Measurements from ENCODE around the gene TMEM187.

TMEM187 gene

DNA sequence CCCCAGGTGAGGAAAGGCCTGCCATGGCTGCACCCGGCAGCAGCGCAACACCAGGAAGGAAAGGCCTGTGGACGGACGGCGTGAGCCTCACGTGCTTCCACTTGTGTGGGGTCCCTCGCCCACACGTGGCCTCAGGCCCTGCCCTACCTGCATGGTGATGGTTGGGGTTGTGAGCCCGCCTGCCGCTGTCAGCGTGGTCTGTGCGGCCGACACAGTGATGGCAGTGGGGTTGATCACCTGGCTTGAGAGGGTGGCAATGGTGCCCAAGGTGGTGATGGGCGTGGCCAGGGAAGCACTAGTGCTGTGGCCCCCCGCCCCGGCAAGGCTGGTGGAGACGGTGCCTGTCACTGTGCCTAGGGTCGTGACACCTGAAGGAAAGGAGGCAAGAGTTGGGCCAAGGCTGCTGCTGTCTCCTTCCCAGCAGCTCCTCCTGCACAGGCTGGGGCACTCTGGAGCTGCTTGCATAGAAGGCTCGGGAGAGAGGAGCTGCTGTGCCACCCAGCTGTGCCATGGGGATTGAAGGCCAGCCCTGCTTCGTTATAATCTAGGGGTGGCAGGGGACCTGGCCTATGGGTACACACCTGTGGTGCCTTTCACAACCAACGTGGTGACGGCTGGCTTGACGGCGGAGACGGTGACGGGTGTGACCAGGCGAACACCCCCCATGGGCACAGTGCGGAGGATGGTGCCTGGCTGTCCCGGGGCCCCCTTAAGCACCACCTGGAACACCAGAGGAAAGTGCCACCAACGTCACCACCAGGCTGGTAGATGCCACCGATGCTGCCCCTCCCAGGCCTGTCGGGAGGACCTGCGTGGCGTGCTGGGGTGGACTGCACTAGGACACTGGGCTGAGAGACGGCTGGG, 16.3 kb upstream of the TMEM187 start:
- no peak for DNase-seq

DNA sequence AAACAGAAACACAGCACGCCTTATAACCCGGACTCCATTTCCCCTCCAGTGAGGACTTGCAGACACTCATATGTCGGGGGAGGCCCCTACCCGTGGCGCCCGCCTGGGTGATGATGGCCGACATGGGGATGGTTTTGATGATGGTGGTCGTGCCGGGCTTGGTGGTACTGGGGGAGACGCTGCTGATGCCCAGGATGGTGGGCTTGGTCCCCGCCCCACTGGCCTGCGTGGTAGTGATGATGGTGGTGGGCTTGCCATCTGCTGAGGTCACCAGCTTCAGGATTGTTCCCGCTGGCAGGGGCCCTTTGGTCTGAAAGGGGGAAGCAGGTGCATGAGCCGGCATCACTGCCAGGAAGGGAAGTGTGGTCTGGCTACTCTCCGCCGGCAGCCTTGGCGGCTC, 15.3 kb upstream of the TMEM187 start:
- no peak for DNase-seq

DNA sequence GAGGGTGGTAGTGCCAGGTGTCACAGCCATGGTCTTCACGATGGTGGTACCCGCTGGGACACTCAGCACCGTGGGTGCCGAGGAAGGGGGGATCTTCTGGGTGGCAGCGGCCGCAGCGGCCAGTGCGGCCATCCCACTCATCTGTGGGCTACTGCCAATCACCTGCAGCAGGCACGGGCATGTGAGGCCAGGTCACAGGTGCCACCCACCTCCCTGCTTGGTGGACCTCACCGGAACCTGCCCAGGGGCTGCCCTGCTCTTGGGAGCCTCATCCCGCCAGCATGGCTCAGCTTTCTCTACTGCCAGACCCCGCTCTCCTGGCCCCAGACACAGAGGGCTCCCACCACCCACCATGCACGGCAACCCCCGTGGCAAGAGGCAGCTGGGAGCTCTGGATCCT, 13.9 kb upstream of the TMEM187 start:
- DNase-seq, result no peak

DNA sequence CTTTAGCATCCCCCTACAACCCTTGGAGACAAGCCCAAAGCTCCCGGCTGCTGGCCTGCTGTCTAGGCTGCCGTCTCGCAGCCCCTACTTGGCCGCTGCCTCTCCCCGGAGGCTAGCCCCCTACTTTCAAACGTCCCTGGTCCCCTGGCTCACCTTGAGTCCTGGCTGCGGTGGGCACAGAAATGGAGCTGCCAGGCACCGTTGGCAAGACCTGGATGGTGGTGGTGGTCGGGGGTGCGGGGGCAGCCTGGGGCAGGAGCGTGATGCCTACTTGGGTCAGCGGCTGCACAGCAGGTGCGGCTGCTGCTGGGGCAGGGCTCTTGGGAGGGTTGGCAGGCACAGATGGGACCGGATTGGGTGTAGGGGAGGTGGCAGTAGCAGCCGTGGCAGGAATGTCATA, 12.9 kb upstream of the TMEM187 start:
- no peak for DNase-seq

DNA sequence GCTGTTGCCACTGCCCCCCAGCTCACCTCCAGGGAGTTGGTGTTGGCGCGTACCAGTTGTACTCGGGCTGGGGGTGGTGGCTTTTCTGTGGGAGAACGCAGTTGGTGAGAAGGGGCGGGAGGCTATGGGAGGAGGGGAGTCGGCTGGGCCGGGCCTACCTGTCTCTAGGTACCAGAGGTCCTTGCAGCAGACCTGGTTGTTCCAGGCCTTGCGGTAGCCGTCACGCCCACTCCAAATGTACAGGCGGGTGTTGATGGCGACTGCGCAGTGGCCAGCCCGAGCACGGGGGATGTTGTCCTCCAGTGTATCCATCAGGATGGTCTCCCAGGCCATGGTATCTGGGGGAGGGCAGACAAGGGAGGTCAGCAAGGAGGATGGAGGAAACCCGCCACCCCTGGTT, 12.5 kb upstream of the TMEM187 start:
- DNase-seq, result no peak

DNA sequence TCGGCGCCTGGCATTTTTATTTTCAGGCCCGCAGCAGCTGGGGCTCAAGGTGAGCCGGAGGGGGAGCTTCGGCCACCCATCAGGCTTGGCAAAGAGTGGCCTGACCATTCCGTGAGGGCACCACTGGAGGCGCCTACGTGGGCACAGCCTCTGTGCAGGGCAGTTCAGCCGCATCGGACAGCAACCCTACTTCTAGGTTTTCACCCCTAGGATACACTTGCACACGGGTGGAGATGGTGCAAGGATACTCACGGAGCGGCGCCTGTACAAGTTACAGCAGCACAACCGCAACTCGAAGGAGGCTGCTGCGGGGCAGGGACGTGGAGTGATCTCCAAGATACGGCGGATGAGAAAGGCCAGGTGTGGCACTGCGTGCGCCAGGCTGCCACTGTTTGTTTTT, 11.8 kb upstream of the TMEM187 start:
- no peak for DNase-seq

DNA sequence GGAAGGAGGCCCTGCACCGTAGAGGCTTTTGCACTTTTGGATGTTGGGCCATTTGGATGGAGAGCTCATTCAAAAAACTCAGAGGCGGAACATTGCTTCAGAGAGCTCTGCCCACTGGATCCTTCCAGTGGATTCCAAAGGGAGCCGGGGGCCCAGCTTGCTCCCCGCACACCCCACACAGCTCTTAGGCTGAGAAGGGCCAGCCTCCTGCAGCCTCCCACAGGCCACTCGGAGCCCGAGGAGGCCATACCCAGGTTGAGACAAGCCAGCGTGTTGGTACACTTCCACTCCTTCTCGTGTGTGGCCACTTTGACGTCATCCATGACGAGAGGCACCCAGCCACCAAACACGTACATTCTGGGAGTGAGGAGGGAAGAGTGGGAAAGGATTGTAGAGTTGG, 11.3 kb upstream of the TMEM187 start:
- no peak for DNase-seq

DNA sequence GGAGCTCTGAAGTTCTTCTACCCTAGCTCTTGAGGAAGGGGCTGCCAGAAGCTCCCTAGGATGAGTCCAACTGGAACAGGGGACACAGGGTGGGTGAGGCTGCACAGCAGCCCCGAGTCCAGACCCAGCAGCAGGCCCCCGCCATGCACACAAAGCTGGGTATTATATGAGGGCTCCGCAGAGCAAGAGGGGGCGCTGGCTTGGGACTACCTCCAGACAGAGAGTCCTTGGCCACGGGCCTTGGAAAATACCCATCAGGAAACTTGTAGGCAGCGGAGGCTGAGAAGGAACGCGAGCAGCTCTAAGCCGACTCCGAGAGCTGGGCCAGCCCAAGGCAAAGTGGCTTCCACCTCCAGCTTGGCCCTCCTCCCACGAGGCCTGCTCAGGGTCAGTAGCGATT, 9.0 kb upstream of the TMEM187 start:
- no peak for DNase-seq

DNA sequence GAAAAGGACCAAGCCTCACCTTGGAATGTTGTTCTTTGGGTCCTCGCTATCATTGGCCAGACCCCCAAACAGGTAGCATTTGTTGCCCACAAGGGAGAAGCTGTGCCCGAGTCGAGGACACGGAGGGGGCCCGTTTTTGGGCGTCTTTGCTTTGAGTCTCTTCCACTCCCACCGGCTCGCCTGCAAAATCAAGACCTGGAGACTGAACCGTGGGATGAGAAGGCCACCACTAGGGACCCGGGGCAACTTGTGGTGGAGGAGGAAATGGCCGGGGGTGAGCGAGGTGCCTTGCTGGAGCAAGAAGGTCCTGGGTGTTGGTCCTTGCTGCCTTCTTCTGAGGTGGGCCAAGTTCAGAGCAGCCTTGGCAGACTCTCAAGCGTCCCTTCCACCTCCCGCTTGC, 8.4 kb upstream of the TMEM187 start:
- DNase-seq, result no peak

DNA sequence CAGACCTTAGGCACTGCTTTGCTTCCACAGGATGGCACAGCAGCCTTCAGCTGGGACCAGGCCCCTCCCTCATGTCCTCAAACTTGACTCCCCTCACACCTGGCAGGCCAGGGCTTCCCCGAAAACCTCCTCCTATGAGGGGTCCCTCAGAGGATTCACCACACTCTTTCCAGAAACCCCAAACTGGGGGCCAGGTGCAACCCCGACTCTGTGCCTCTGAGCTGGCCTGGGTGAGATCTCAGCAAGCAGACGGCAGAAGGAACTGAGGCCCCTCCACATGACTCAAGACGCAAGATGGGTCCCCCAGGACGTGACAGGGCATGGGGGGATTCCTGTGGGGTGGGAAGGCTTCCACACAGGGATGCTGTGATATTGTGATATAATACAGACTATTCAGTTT, 7.1 kb upstream of the TMEM187 start:
- DNase-seq, result no peak

DNA sequence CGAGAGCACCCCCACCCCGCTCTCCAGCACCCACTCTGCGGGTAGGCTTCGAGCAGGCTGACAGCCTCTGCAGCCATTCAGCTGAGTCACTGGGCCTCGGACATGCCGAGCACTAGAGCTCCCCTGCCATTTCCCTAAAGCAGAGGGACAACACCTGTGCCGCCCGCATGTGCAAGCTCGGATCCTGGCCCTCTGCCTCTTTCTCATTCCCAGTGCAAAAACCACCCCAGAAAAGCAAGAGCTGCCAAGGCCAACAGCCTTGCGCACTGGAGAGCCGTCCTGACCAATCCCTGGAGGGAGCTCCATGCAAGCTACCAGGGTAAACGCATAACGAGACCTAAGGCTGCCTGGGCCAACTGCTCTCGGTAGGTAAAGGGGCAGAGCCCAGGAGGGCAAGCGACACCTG, 6.3 kb upstream of the TMEM187 start:
- DNase-seq, result no peak

DNA sequence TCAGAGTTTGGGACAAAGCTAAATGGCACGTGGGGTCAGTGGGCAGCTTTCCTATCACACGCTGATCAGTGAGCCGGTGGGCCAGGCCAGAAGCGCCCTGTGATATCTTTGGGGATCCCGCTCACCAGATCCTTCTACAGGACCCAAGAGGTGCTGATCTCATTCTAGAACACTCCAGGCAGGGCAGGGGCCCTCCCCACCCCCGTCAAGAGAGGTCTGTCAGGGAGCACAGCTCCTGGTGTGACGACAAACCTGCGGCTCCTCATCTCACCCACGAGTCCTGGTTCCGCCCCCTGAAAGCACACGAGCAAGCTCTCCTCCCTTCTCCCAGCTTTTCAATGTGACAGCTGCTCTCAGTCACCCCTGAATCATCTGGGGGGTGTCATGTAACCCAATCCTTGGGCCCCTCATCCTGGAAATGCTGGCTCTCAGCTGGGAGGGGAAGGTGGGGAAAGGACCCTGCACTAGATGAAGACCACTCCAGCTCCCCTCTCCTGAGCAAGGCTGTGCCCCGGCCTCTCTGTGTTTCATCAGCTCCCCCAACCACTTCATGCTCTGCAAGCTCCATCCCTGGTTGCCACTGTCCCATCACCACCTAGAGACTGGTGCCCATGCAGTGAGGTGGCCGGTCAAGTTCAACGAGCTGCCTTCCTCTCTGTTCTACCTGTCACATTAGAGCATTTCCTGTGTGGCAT, 5.6 kb upstream of the TMEM187 start:
- no peak for DNase-seq

DNA sequence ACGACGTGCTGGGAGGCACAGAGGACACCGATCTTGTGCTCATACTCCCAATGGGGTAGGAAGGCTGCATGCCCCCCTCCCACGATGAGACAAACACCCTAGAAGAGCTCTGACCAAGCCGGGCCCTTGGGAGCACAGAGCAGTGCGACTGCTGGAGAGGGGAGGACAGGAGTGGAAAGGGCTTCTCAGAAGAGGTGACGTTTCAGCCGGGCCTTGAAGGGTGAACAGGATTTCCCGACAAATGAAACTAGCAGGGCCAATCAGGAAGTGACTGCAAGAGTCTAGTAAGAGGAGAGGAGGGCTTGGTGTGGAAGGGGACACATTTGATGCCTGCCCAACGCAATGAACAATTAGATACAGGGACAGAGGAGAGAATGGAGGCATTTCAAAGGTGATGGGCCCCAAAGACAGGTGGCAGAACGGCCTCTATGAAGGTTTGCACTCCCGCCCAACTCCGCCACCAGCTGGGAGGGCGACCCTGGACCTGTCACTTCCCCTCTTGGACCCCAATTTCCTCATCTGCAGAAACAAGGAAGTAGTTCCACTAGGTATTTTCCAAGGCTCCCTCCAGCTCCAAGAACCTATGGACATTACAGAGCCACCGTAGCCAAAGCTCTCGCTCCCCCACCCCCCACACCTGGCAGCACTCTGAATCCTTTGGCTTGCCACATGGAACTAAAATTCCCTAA, 4.9 kb upstream of the TMEM187 start:
- DNase-seq, result no peak

DNA sequence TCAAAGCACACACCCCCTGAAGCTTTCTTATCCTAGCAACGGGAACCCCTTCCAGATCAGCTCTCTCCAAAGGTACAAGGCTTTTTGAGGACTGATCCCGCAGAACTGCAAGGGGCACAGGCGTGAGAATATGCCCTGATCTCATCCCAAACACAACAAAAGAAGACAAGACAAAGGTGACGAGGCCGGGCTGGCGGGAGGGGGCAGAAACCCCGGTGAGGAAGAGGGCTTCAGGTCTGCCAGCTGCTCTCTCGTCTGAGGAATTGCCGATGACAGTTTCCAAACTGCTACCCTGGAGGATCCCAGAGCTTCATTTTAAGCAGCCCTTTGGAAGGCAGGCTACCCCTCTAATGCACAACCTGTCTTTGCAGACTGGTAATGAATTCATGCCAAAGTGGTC, 4.3 kb upstream of the TMEM187 start:
- no peak for DNase-seq

DNA sequence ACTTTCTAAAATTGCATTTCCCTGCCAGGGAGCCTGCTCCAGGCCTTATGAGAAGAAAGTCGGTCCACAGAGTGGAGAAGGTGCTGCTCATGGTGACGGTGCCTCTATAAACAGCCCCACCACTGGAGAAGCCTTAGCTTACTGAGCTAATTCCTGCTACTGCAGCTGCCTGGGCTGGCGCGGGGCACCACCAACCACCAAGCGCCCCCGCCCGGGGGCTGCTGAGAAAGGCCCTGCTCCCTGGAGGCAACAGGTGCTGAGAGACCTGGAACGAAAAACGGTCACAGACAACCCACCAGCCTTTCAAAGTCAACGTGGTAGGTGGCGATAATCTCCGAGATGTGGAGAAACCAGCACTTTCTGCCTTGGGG, 3.8 kb upstream of the TMEM187 start:
- DNase-seq, result no peak

DNA sequence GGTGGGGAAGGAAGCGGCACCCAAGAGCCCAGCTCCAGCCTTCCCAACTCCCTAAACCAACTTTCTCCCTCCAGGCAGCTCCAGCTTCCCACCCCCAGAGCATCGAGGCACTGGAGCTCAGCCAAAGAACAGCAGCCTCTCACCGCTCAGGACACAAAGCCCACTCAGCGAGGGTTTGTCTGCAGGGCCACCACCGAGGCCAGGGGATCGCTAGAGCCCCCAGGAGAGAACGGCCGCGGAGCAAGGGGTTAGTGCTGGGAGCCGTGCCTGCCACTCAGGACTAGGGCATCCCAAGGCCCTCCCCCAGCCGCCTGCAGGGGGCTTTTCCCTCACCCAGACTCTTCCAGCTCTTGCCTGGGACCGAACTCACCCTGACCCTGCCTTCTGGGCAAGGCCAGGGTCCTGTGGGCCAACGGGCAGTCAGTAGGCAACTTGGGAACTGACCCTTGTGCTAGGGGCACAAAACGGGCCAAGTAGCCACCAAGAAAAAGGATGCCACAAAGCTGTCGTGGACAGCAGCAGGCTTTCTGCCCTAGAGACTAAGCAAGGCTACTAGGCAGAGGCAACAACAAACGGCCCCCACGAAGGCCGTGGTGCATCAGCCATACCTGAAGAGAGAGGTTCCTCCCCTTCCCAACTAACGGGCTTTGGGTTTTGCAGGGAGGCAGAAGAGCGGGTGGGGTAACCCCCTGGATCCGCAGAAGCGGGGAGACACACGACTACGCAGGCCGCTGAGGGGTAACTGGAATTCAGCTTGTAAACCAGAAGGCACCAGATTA, 3.2 kb upstream of the TMEM187 start:
- DNase-seq, result no peak

DNA sequence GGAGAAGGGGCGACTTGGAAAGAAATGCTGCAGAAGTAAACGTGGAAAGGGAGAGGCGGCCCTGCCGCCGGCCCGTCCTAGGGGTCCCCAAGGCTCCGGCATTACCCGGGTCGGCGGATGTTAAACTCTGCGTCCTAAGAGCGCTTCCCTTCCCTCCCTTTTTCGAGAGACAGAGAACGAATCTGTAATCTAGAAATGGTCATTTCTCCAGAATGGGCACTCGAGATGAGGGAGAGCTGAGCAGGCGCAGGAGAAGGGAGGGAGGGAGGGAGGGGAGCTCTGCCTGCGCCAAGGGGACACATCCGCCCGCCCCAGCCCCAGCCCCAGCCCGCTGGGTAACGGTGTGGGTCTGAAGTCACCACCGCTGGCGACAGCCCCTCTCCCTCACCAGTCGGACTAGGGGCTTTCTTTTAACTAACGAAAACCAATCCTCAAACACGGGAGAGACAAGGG, 2.6 kb upstream of the TMEM187 start:
- DNase-seq, result no peak

DNA sequence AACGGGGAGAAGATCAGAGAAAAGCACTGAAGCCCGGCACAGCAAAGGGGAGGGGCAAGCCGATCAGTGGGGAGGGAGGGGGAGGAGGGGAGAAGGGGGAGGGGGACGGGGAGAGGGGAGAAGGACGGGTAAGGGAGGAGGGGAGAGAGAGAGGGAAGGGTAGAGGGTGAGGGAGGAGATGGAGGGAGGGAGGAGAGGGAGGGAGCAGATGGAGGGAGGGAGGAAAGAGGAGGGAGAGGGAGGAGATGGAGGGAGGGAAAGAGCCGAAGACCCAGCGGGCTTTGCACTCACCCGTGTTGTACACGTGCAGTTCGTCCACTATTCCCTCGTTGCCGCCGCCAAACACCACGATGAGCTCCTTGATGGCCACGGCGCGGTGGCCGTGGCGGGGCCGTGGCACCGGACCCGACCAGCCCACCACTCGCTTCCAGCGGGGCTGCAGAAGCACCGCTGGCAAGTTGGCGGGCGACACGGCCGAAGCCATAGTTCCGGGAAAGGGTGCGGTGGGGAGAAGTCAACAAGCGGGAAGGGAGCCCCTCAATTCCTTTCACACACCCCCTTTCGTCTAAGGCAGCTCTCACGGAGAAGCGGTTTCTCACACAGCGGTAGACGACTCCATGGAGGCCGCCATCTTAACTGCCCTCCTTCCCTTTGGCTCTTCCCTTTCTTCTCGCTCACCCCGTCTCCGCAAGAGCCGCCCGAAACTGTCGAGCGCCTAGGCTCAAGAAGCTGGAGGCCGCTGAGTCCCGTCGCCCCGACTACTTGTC, 2.0 kb upstream of the TMEM187 start:
- peak; percentile 70 for DNase-seq

DNA sequence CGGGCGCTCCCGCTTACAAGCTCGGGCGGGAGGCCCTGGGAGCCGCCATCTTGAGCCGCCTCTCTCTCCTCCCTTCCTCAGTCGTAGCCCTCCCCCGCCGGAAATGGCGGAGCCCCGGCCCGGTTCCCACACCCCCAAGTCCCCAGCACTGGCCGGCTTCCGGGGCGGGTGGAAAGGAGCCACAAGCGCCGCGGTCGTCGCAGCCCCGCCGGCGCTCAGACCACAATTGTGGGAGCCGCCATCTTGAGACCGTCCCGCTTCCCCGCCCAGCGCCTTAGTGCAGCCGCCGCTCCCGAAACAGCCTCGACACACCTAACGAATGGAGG, 1.5 kb upstream of the TMEM187 start:
- peak; percentile 88 for DNase-seq

DNA sequence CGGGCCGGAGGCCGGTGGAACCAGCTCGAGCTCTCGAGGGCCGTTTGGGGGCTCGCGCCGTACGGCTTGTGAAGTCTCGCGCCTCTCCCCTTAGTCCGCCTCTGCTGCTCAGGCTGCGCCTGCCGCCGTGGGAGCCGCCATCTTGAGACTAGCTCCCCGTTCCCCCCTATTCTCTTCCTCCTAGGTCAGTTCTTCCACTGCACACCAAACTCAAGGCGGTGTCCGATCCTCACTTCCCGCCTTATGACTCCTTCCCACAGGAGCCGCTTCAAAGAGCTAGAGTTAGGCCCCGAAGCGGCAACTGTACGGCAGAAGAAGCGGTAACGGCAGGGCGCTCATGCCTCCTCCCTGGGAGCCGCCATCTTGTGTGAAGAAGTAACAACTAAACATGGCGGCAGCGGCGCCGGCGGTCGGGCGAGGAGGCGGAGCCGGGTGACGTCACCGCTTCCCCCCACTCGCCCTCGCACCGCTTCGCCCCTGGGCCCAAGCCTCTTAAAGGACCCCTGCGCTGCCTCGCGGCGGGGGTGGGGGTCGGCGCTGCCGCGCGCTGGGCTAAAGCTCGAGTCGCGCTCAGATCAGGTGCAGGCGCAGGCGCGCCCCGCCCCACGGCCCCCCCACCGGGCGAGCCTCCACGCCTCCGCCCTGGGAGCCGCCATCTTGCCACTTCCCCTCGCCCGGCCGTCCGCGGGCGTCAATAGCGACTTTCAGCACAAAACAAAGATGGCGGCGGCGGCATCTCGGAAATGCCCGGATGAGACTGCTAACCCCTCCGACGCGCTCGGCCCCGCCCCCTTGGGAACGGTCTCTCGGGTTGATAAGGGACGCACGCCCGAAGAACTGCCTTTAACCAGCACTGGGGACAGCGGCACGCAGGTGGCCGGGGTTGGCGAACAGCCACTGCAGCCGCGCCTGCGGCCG, 845 bp upstream of the TMEM187 start, which contains the start of gene HCFC1:
Gene HCFC1, minus strand, starts transcription at position 369 of the 918 bp plus-strand sequence. CDS start 978 bp downstream, outside the sequence.
- DNase-seq, result peak; percentile 94
